ENCODE results near the gene NLRC5. TPM values are rescaled to one million over a fixed set of nuclear protein-coding genes. Genes with fewer than 3 reads are reported as not detected.

Gene NLRC5
- total RNA-seq, 6 donors from 2014 or later = 29.2 to 361 (median 52.7) TPM

DNA sequence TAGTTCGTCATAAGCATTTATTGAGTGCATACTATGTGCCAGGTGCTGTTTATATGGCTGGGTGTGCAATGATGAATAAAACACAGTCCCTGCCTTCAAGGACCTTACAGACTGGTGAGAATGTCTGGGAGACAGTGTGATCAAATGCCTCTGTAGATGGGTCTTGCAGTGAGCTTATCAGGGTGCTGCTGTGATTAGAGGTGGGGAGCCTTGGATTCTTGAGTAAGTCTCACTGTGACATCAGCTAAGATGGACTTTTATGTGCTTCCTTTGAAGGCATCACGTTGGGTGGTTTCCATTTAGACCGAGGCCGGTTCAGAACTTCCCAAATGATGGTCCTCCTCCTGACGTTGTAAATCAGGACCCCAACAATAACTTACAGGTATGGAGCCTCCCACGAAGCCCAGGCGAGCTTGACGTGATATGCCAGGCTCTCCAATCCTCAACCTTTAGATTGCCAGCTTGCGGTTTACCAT, 47.5 kb upstream of the NLRC5 start:
- 65 to 81% methylated on average over 6 to 9 of the region's 9 CpGs for WGBS, 2 donors
- Histone ChIP-seq H3K36me3 (peaks cover 84 to 96% (median 88%) of the 10 kb centered on the region in 4 donors), H3K4me3 (no peak overlapping the region), H3K9me3 (no peaks in the 10 kb centered on the region), H3K27ac (peak overlapping the region in 1 of 4 donors; percentile 16), H3K4me1 (peaks cover 23 to 51% (median 37%) of the 10 kb centered on the region in 4 donors), H3K27me3 (no peaks in the 10 kb centered on the region)
- TF ChIP-seq, protein P1, sequence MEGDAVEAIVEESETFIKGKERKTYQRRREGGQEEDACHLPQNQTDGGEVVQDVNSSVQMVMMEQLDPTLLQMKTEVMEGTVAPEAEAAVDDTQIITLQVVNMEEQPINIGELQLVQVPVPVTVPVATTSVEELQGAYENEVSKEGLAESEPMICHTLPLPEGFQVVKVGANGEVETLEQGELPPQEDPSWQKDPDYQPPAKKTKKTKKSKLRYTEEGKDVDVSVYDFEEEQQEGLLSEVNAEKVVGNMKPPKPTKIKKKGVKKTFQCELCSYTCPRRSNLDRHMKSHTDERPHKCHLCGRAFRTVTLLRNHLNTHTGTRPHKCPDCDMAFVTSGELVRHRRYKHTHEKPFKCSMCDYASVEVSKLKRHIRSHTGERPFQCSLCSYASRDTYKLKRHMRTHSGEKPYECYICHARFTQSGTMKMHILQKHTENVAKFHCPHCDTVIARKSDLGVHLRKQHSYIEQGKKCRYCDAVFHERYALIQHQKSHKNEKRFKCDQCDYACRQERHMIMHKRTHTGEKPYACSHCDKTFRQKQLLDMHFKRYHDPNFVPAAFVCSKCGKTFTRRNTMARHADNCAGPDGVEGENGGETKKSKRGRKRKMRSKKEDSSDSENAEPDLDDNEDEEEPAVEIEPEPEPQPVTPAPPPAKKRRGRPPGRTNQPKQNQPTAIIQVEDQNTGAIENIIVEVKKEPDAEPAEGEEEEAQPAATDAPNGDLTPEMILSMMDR (IDR thresholded peaks at IDR 0.05) = no peak
- TF ChIP-seq POLR2AphosphoS5 (IDR thresholded peaks at IDR 0.05) = no peak
- DNase-seq = no peak
- ATAC-seq (ENCODE audit: low FRiP score in 2 of 2) = no peak

DNA sequence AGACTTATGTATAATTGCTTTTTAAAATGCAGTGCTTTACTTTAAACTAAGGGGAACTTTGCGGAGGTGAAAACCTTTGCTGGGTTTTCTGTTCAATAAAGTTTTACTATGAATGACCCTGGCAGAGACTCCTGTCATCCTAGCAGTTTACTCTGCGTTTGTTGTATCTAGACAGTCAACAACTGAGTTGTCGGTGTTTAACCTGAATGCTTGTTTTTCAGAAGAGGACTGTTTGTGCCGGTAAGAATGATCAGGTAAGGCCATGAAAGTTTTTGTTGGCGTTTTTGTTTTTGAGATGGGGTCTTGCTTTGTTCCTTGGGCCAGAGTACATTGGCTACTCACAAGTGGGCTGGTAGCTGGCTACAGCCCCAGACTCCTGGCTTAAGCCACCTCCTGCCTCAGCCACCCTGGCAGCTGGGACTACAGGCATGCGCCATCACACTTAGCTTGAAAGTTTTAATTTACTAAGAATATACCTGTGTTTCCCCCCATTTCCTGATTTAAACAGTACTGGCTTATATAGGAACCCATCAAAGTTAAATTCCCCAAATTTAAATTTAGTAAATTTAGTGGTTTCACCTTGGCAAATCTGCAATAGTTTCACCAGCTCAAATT, 45.5 kb upstream of the NLRC5 start:
- H3K4me1 ChIP-seq = peaks cover 15 to 31% (median 17%) of the 10 kb centered on the region in 4 donors
- TF ChIP-seq EP300 (IDR thresholded peaks at IDR 0.05) (no peak), POLR2AphosphoS5 (IDR thresholded peaks at IDR 0.05) (no peak), POLR2A (IDR thresholded peaks at IDR 0.05) (no peak)
- TF ChIP-seq, protein P1 (IDR thresholded peaks at IDR 0.05) = no peak

DNA sequence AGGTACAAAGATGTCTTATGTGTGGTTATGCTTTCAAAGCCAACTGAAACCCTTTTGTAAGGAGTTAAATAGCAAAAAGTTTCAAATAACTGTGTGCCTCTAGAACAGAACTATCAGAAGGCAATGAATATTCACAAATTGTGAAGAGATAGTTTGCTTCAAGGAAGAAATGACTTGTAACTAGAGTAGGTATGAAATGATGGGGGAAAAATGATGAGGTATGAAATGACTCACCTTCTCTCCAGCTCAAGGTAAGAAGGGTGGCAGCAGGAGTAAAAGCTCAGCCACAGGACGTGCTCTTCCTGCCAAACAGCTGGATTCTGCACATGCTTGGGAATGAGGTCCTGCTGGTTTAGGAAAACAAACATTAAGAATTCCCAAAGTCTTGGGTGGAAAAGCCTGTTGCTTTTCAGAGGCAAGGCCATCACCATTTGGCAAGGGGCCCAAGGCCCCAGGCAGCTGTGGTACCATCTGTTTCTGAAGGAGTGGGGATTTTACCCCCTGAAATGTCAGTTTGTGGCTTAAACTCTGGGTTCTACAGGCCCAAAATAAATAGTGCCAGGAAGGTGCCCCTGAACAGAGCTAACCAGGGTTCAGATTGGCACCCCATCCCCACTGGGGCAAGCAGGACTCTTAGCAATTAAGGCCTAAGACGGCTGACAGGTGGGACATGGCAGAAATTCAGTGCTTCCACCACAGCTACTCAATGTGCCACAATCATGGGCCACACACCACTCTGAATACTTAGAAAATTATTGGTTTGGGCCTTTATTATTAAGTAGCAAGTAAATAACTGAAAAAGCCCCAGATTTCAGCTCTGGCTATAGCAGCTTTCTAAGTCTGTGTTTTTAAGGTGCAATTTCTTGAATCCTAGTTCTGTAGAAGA, 44.2 kb upstream of the NLRC5 start:
- ATAC-seq (ENCODE audit: low FRiP score in 2 of 2) (no peak), DNase-seq (no peak)
- no peak for TF ChIP-seq POLR2AphosphoS5 (IDR thresholded peaks at IDR 0.05)
- TF ChIP-seq, protein P1 (IDR thresholded peaks at IDR 0.05) = no peak
- TF ChIP-seq POLR2A (IDR thresholded peaks at IDR 0.05) = no peak
- TF ChIP-seq EP300 (IDR thresholded peaks at IDR 0.05) = no peak
- peaks cover 53 to 78% (median 56%) of the 10 kb centered on the region in 4 donors for H3K36me3 ChIP-seq
- 59 to 64% methylated on average over 2 of the region's 2 CpGs for WGBS, 2 donors
- peak overlapping the region in 3 of 4 donors; percentile 21 to 40 (median 39) for H3K27ac ChIP-seq
- H3K4me1 ChIP-seq = peaks cover 4 to 19% (median 10%) of the 10 kb centered on the region in 4 donors
- no peaks in the 10 kb centered on the region for H3K9me3 ChIP-seq
- no peak overlapping the region for H3K4me3 ChIP-seq
- no peaks in the 10 kb centered on the region for H3K27me3 ChIP-seq

More for the DNA sequence above, 45.5 kb upstream of the NLRC5 start:
- 84 to 88% methylated on average over 6 of the region's 6 CpGs for WGBS, 2 donors
- DNase-seq (no peak), ATAC-seq (ENCODE audit: low FRiP score in 2 of 2) (no peak)
- no peak overlapping the region for H3K27ac ChIP-seq
- no peaks in the 10 kb centered on the region for H3K9me3 ChIP-seq
- H3K36me3 ChIP-seq = peaks cover 64 to 91% (median 69%) of the 10 kb centered on the region in 4 donors
- H3K4me3 ChIP-seq = no peak overlapping the region
- H3K27me3 ChIP-seq = no peaks in the 10 kb centered on the region

DNA sequence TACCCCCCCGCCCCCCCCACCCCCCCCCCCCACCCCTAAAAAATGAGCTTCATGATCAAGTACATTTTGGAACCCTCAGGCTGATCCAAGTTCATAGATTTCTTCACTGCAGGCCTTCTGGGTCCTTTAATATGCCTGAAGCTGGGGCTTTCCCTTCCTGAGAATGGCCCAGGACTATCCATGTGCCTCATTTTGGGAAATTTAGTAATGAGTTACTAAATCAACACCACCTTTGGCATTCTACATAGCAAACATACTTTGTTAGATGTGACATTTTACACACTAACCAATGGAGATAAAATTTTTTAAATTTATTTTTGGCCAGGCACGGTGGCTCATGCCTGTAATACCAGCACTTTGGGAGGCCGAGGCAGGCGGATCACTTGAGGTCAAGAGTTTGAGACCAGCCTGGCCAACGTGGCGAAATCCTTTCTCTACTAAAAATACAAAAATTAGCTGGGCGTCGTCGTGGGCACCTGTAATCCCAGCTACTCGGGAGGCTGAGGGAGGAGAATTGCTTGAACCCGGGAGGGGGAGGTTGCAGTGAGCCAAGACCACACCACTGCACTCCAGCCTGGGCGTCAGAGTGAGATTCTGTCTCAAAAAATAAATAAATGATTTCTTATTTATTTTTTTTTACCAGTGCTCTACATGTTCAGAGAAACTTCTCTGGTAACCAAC, 43.4 kb upstream of the NLRC5 start:
- no peak for ATAC-seq (ENCODE audit: low FRiP score in 2 of 2)
- Histone ChIP-seq H3K27me3 (no peaks in the 10 kb centered on the region), H3K36me3 (peaks cover 45 to 70% (median 48%) of the 10 kb centered on the region in 4 donors), H3K4me3 (no peak overlapping the region), H3K4me1 (peaks cover 4 to 15% (median 9%) of the 10 kb centered on the region in 4 donors), H3K27ac (peak overlapping the region in 3 of 4 donors; percentile 1 to 27 (median 23)), H3K9me3 (no peaks in the 10 kb centered on the region)
- no peak for DNase-seq
- TF ChIP-seq EP300 (IDR thresholded peaks at IDR 0.05) (no peak), POLR2AphosphoS5 (IDR thresholded peaks at IDR 0.05) (peak in 1 of 2 donors; percentile 9)
- 62 to 65% methylated on average over 12 of the region's 12 CpGs for WGBS, 2 donors
